GM21528 (cell line): Measurements from ENCODE around the gene SPATS1.

Experiments
- ATAC-seq: cut with Tn5 transposase; IDR thresholded peaks from one replicate; pipeline ENCODE4 v1.9.1; 2021; ENCODE audit warnings: mild to moderate bottlenecking, moderate library complexity; ENCODE audit not compliant: unreplicated experiment, low FRiP score

SPATS1 gene, protein sequence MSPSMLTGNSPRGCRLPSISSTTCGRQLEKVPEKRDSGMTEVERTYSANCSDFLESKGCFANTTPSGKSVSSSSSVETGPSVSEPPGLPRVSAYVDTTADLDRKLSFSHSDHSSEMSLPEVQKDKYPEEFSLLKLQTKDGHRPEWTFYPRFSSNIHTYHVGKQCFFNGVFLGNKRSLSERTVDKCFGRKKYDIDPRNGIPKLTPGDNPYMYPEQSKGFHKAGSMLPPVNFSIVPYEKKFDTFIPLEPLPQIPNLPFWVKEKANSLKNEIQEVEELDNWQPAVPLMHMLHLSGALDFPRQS

DNA sequence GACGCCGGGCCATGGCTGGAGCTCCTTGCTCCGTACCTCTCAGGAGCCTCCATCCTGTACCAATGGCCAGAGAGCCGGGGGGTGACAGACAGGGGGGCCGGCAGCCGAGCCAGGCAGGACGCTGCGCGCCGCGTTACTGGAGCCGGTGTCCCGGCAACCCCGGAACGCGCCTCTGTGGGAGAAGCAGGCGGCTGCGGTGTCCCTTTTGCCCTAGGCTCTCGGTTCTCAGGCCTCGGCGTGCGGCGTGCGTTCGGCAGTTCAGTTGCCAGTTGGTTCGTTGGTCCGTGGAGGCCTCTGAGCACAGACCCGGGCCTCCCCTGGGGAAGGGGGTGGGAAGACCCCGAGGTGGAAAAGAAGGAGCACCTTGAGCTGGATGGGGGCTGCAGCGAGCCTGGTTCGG is at the start of gene SPATS1:
SPATS1 (plus strand) TSS at position 162 of the 400 bp plus-strand sequence. CDS start 446 bp downstream, outside the sequence.
- ATAC-seq = no peak

DNA sequence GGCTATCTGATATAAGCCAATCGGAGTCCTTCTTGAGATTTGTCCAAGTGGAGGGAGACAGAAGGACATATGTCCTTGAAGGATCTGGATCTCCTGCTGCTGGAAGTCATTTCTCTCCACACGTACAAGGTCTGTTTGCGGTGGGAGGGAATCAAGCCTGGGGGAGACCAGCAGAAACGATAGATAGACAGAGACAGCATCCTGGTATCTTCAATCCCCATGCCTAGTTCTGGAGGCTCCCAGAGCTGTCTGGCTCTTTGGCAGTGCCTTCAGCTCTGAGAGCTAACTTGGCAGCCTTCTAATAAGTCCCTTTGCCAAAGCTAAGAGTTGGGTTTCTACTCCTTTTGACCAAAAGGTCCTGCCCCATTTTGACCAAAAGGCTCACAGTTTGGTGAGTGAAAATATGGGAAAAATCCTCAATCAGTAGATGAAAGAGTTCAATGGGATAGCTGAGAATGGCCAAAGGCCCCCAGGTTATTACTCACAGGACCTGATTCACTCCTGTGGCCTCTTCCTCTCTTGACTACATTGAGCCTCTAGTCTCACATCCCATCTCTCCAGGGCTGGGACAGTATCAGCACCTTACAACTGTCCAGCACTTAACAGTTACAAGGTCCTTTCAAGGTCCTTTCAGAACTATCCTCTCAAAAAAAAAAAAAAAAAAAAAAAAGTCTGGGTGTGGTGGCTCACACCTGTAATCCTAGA is 49.6 kb upstream of the SPATS1 start:
- ATAC-seq = no peak

DNA sequence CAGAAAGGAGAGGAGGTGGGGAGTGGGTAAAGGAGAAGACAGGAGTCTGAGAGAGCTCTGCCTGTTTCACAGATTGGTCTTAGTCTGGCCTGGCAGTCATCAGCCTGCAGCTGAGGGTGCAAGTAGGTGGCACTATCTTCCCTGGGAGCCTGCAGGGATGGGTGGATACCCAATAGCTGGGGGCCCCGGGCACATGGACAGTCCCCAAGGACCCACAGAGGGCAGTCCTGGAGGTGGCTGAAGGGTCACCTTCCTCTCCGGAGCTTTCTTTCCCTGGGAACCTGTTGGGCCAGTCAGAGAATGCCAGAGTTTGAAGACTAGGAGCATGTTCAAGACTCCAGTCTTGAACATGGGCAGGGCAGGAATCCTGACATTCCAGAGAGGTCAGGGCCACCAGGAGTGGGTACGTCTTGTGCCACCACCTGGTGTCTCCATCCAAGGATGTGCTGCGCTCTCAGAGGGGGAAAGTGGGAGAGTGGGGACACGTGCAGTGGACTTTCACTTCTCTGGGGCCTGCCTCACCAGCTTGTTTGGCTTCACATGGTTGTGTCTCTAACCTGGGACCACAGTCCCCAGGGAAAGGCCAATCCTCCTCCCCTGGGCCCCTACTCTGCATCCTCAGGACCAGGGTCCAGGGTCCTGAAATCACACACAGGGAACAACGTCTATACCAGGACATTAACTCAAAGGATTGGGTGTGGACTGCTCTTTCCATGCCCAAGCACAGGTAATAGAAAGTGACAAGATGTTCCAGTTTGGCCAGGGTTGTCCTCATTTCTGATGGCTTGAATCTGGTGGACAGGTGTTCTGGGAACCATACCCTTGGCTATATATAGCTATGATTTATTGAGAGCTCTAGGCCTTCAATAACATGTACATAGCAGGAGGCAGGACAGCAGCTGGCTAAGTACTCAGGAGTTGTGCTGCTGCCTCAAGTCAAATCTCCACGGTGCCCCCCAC is 47.3 kb upstream of the SPATS1 start:
- ATAC-seq = no peak

DNA sequence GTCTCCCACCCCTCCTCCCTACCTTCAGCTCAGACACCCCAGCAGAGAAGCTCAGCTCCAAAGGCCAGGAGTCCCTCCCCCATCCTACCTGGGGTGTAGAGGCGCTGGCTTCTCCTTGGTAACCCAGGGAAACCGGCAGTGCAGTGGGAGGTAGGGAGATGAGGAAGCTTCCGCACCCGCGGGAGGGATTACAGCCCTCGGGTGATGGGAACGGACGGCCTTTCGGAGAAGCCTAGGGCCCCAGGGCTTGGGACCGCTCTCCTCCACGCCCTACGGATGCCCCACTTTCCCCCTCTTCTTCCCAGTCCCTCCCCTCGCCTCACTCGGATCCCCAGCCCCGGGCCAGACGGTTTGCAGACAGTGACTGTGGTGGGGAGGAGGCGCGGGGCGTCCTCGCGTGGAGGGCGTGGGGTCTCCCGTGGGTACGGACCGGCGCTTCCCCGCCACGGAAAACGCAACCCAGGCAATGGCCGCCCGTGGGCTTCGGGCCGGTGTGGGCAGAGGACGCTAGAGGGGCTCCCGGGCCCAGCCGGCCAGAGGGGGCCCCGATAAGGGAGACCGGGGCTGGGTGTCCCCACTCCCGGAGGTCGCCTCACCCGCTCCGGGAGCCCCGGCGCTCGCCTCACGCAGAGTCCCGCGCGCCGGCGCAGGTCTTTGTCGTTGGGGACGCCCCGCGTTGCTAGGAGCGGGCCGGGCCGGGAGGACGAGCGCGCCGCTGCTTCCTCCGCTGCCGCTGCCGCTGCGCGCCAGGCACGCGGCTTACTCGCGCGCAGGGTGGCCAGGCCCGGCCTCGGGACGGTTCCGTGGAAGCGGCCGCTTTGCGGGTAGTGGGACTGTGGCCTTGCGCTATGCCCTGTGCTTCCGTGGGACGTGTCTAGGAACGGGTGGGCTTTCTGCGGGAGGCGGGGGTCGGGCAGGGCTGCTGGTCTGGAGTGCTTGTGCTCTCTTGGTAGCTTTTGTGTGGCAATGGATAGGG is 45.1 kb upstream of the SPATS1 start:
- no peak for ATAC-seq

DNA sequence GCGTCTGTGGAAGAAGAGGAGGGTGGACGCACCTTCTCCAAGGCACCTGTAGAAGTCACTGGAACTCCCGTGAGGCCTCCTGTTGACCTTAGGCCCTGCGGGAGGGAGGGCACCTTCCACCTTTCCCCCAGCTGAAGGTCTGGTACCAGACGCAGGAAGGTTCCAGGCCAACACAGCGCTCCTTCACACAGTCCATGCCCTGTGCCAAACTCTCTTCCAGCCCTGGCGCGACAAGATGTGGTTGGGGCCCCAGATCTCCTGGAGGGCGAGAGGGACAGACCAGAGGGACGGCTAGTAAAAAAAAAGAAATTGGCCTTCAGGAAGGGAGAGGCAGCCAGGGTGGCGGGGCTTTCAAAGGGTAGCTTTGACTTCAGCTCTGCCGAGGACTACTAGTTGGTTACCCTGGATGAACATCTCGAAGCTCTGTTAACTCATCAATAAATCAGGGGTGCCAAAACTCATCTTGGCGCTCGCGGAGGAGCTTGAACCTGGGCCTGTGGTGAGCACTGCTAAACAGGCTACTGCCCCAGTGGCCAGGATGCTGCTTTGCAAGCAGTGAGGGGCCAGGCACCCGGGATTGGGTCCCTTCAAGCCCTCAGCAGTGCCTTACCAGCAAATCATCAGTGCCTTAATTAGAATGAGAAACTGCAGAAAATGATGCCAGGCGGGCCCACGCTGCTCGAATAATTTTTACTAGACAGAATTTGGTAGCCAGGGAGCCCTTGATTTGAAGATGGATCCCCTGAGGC is 44.2 kb upstream of the SPATS1 start:
- ATAC-seq = no peak

DNA sequence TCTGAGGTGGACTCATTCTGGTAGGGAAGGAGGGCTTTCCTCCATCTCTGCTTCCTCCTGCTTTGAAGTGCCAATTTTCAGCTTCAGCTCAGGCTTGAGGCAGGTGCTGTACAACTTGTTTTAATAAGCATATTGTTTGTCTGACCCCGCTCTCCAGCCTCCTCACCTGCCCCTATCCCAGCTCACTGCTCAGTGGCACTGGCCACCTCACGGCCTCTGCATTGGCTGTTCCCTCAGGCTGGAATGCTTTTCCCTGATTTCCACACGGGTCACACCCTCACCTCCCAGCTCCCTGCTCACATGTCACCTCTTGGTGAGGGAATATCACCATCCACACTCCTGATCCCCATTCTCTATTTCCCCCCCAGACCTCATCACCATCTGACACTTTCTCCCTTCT is 43.6 kb upstream of the SPATS1 start:
- ATAC-seq = no peak

DNA sequence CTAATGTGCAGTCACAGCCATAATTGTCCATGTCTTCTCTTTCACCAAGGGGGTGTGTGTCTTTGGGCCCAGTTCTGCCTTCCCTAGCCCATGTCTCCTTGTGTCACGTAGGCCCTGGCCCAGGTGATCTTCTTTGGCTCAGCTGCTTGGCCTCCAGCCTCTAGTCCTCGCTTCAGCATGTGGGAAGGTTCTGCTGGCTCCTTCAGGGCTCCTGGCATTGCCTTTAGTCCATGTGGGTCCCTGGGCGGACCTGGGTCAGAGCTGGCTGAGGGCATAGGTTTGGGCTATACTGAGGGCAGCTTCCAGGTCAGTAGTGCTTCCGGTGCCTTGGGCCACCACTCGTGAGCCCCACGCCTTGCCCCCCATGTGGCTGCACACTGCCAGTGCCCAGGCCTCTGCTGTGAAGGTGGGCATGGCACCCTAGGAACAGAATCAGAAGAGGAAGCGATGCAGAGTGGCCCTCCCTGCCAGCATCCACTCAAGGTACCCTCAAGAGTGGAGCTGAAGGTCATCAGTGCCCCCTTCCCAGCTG is 42.1 kb upstream of the SPATS1 start:
- ATAC-seq = no peak

DNA sequence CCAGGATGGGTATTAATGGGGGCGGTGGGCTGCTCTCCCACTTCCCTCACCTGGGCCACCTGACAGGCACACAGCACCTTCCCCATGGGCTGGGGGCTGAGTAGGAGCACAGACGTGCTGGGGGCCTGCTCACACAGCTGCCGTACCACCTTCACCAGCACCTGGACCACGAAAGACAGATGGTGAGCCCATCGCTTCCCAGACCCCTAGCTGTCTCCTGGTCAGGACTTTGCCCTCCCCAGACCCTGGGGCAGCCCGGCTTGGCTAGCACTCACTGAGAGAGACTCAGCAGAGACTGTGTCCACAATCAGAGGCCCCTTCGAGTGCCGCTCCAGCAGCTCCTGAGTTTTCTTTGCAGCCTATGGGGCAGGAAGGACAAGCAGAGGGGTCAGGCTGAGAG is 41.3 kb upstream of the SPATS1 start:
- ATAC-seq = no peak

DNA sequence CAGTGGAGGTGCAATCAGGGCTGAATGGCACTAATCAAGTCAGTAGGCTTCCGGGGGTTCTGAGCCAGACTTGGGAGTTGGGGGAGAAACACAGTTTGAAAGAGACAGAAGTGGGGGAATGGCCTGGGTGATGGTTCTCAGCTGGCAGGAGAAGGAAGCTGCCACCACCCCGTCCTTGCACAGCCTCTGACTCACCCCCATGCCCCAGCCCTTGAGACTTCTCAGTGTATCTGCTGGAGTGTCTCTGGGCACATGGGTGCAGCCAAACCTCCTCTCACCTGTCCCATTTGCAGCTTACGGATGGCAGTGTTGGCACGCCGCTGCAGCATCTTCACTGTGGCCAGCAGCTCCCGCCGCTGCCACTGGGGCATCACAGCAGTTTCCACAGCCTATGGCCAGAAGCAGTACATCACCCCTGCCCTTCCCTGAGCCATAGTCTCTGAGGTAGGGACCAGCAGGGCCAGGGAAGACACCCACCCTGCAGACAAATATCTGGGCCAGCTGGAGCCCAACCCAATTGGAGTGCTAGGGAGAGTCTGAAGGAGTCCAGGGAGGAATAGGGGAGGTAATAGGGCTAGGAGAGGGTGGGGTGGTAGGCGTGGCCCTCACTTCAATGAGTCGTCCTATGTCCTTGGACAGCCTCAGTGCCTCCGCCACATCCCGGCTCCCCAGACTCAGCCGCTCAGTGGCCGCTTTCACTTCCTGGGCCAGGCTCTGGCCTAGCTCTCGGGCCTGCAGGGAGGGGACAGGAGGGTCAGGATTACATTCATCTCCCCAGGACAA is 40.5 kb upstream of the SPATS1 start:
- no peak for ATAC-seq

DNA sequence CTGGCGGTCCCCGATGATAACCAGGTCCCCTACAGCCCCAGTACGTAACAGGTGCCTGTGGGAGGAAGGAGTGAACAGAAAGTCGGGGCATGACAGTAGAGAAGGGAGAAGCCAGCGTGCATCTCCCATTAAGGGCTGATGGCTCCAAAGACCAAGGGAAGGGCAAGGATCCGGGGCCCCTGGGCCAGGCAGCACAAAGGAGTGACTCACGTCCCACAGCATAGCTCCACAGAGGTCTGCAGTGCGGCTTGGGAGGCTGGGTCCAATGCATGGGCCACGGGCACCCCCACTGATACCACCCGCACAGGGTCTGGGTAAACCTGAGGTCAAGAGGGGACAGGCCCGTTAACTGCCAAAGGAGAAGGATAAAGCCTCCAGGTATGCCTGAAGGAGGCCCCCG is 39.6 kb upstream of the SPATS1 start:
- ATAC-seq = no peak

DNA sequence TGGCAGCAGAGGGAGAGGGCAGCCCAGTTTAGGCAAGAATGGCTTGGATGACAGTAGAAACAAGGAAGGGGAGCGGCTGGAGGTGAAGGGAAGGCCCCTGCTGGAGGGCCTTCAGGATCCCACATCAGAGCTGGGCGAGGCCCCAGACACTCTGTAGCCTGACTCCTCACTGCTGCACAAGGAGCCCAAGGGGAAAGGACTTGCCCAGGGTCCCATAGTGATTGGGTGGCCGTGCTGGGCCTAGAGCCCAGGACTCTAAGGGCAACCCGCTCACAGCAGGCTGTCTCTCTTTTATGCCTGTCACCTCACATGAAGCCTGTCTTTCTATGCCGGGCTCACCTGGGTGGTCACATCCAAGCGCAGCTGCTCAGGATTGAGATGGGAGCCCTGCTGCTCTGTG is 38.6 kb upstream of the SPATS1 start:
- no peak for ATAC-seq

DNA sequence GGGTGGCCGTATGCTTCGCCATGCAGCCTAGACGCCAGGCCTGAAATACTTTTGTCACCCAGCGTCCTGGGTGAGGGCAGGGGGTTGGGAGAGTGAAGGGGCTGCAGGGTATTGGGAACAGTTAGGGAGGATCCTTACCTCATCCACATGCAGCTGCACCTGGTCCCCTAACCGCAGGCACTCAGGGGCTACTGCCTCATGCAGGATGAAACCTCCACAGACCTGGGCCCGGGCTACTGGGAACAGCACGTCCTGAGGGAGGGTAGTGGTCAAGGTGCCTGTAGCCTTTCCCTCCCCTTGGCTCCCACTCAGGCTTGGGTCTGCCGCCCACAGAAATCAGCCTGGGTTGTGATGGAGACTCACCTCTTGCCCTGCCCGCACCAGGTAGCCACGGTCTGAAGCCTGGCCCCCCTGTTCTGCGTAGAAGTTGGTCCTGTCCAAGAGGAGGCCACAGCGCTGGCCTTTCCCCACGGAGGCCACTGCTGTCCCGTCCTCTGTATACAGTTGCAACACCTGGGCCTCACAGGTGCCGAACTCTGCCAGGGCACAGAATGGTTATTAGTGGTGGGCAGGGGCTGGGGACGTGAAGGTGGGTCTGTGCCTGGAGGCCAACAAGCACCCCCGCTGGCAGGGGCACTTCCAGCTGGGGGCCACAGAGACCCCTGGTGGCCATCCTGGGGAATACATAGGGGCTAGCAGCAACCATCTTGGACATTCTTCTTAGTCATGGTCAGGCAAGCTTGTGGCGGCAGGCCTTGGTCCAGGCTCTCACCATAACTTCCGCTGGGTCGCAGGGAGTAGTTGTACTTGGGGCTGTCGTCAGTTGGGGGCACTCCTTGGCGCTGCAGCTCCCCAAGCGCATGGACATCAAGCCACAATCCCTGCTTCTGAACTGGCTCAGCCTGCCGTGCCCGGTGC is 37.9 kb upstream of the SPATS1 start:
- ATAC-seq = no peak

DNA sequence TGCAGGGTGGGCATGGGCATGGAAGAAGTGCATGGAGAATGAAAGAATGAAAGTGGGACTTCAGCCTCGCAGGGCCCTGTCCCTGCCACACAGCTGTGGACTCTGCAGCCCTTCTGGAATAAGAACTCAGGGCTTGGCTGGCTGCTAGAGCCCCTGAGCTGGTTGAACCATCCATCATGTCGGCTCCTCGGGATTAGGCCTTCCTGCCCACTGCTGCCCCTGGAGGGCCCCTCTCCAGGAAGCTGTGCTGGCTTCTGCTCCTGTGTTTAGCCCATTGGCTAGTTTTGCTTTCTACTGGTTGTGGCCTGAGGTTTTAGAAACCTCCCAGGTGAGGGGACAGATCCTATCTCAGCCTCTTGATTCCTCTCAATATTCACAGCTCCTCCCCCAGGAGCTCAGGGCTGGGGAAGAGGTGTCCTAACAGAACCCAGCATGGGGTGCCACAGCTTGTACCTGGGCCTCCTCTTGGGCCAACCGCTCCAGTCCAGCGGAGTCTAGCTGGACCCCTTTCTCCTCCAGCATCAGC is 37.2 kb upstream of the SPATS1 start:
- ATAC-seq = no peak

DNA sequence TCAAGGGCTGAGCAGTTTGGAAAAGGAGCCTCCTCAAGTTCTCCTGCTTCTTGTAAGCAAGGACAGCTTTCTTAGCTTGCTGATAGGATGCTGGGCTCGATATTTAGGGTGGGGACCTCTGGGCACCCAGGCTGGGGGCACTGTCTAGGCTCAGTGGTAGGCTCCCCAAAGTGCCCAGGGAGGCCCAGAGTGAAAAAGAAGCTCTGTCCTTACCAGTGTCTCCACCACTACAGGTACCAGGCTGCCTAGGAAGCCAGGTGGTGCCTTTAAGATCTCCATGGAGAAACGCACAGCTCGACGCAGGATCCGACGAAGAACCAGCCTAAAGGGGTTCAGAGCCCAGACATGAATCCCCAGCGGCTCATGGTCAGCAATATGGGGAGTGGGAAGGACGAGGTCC is 35.7 kb upstream of the SPATS1 start:
- ATAC-seq = no peak

DNA sequence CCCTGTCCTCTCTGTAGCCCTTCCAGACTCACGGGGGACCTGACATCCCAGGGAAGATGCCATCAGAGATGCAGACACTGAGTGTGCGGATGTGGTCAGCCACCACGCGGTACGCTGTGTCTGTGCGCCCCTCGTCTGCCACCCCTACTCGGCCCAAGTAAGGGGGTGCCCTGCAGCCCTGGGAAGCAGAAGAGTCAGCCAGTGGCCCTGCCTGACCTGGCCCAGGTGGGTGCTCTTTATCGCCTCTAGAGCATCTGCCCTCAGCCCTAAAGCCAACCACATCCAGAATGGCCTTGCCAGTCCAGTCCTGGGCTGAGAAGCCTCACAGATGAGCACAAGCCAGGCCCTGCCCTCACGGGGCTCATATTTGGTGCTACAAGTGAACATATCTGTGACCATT is 35.2 kb upstream of the SPATS1 start:
- no peak for ATAC-seq

DNA sequence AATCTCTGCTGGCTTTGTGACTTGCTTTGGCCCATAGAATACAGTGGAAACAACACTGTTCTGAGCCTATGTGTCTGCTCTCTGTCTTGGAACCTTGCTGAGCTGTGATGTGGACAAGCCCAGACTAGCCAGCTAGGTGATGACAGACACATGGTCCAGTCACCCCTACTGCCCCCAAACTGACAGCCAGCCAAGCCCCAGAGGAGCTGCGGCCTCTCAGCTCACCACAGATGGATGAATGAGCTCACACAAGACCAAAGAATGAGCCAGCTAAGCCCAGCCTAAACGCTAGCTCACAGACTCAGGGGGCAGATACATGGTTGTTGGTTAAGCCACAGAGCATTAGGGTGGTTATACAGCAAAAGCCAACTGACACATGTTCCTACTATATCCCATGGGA is 33.4 kb upstream of the SPATS1 start:
- no peak for ATAC-seq

DNA sequence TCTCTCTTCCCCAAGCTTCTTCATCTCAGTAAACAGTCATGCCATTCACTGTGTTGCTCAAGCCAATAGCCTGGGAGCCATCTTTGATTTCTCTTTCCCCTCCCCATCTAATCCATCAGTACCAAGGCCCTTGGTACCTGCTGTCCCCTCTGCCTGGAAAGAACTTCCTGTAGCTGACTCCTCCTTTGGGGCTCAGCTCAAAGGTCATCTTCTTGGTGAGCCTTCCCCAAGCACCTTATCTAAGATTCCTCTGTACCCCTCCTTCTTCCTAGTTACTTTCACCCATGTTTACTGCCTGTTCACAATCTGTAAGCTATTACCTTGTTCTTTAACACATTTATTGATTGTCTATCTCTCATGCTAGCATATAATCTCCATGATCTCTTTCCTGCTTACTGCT is 32.8 kb upstream of the SPATS1 start:
- no peak for ATAC-seq
